IPS DF 6.9 (cell line): ENCODE results near the gene DISC1.

Source experiments
- DNase-seq: peaks from one replicate; pipeline ENCODE4 v3.0.0-alpha.2; 2013; ENCODE audit warnings: low read depth, low spot score
- H3K27ac ChIP-seq: one replicate; pipeline ENCODE4 v1.5.1; 2013; ENCODE audit warnings: low read length, control low read depth
- H3K27me3 ChIP-seq: 2 replicates; pipeline ENCODE4 v1.6.1; 2013; ENCODE audit warnings: mild to moderate bottlenecking, low read length; ENCODE audit not compliant: control insufficient read depth, insufficient read depth
- H3K36me3 ChIP-seq: 2 replicates; pipeline ENCODE4 v1.6.1; 2013; ENCODE audit warnings: low read length; ENCODE audit not compliant: control insufficient read depth, insufficient read depth
- H3K4me1 ChIP-seq: 2 replicates; pipeline ENCODE4 v1.6.1; 2013; ENCODE audit warnings: low read length; ENCODE audit not compliant: control insufficient read depth, insufficient read depth
- H3K4me3 ChIP-seq: 2 replicates; pipeline ENCODE4 v1.5.1; 2013; ENCODE audit warnings: mild to moderate bottlenecking, low read length
- H3K9me3 ChIP-seq: 2 replicates; pipeline ENCODE4 v1.6.1; 2013; ENCODE audit warnings: low read length, inconsistent platforms; ENCODE audit not compliant: control insufficient read depth, insufficient read depth
- WGBS: extraction: QIAGEN DNeasy Blood & Tissue Kit; methylation state at CpG from one replicate; pipeline ENCODE4 v1.1.7; 2013; ENCODE audit warnings: mixed read lengths, missing lambda C conversion rate; ENCODE audit not compliant: insufficient read length, insufficient coverage; 5-methylcytosine and 5-hydroxymethylcytosine counted together

Gene DISC1

DNA sequence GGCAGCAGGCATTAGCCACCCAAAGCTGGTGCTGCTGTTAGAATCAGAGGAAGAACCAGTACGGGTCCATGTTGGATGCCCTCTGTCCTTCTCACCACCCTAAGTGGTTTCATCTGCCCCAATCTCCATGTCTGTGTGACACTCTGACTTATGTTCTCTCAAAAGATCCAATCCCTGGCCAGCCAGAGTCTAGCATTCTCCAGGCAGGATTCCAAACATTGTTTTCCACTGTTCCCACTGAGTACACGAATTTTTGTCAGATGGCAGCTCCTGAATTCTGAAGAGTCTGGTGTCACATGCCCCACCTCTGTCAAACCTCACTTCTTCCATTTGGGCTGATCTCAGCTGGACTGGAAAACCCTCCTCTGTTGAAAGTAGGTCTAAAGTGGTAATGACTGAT is 166.0 kb downstream of the DISC1 start:
- no CpG with 5 or more reads among the region's 2 CpGs for WGBS
- DNase-seq = no peak

GRCh38 chr1:231793893-231794292 is 167.3 kb downstream of the DISC1 start:
- no peaks in the 10 kb centered on the region for H3K36me3 ChIP-seq
- H3K9me3 ChIP-seq = no peaks in the 10 kb centered on the region
- H3K4me1 ChIP-seq = no peaks in the 10 kb centered on the region
- H3K27ac ChIP-seq = no peak overlapping the region
- no CpG with 5 or more reads among the region's 6 CpGs for WGBS
- DNase-seq = no peak
- no peak overlapping the region for H3K4me3 ChIP-seq
- no peaks in the 10 kb centered on the region for H3K27me3 ChIP-seq

More for the DNA sequence above, 166.0 kb downstream of the DISC1 start:
- Histone ChIP-seq H3K4me1 (no peaks in the 10 kb centered on the region), H3K4me3 (no peak overlapping the region), H3K9me3 (no peaks in the 10 kb centered on the region), H3K27me3 (no peaks in the 10 kb centered on the region), H3K27ac (no peak overlapping the region), H3K36me3 (no peaks in the 10 kb centered on the region)

- no peaks in the 10 kb centered on the region for H3K9me3 ChIP-seq
- no CpG with 5 or more reads among the region's 6 CpGs for WGBS
- no peaks in the 10 kb centered on the region for H3K36me3 ChIP-seq
These were observed 169.6 kb downstream of the DISC1 start for GRCh38 chr1:231796141-231796540.

GRCh38 chr1:231799363-231799986 is 172.9 kb downstream of the DISC1 start:
- no peaks in the 10 kb centered on the region for H3K36me3 ChIP-seq

More at GRCh38 chr1:231796141-231796540, 169.6 kb downstream of the DISC1 start:
- no peak overlapping the region for H3K27ac ChIP-seq
- no peaks in the 10 kb centered on the region for H3K4me1 ChIP-seq
- H3K4me3 ChIP-seq = no peak overlapping the region
- no peak for DNase-seq
- no peaks in the 10 kb centered on the region for H3K27me3 ChIP-seq

GRCh38 chr1:231800108-231800507 is 173.5 kb downstream of the DISC1 start:
- H3K27me3 ChIP-seq = no peaks in the 10 kb centered on the region
- no peaks in the 10 kb centered on the region for H3K4me1 ChIP-seq
- no peak for DNase-seq
- H3K27ac ChIP-seq = no peak overlapping the region
- WGBS = no CpG with 5 or more reads among the region's 5 CpGs
- no peaks in the 10 kb centered on the region for H3K9me3 ChIP-seq
- no peaks in the 10 kb centered on the region for H3K36me3 ChIP-seq
- no peak overlapping the region for H3K4me3 ChIP-seq

More at GRCh38 chr1:231799363-231799986, 172.9 kb downstream of the DISC1 start:
- Histone ChIP-seq H3K27me3 (no peaks in the 10 kb centered on the region), H3K9me3 (no peaks in the 10 kb centered on the region), H3K4me1 (no peaks in the 10 kb centered on the region), H3K27ac (no peak overlapping the region), H3K4me3 (no peak overlapping the region)
- DNase-seq = no peak
- WGBS = no CpG with 5 or more reads among the region's 6 CpGs

DNA sequence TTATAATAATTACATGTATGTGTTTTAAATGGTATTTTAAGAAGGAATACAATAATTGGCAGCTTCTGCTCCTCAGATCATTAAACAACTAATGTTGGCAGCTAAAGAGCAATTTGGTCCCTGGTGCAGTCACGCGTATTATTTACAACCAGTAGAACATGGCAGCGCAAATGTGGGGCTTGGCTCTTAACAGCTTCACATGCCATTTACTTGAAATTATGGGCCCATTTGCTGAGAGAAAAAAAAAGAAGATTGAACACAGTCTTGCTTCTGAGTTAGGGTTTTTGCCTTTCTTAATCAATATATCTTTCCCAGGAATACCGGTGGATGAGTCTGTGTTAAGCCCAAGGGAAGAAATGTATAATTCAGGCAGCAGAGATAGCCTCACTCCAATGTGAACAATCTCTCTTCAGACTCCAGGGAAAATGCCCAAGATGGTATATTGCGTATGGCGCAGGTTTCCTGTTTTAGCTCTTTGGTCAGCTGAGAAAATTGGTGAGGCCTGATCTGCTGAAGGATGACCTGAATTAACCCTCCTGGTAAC is 174.5 kb downstream of the DISC1 start:
- DNase-seq = no peak
- H3K27me3 ChIP-seq = no peaks in the 10 kb centered on the region
- H3K4me1 ChIP-seq = no peaks in the 10 kb centered on the region
- no CpG with 5 or more reads among the region's 6 CpGs for WGBS
- no peak overlapping the region for H3K4me3 ChIP-seq
- H3K27ac ChIP-seq = no peak overlapping the region
- H3K36me3 ChIP-seq = no peaks in the 10 kb centered on the region
- no peaks in the 10 kb centered on the region for H3K9me3 ChIP-seq

DNA sequence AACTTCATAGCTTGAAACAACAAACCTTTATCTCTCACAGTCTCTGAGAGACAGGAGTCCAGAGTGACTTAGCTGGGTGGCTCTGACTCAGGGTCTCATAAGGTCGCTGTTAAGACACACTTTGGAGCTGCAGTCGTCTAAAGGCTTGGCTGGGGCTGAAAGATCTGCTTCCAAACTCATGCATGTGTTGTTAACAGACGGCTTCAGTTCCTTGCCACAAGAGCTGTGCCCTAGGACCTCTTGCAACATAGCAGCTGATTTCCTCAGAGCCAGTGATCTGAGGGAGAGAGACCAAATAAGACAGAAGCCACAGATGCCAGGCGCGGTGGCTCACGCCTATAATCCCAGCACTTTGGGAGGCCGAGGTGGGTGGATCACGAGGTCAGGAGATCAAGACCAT is 176.8 kb downstream of the DISC1 start:
- no CpG with 5 or more reads among the region's 8 CpGs for WGBS
- Histone ChIP-seq H3K27me3 (no peaks in the 10 kb centered on the region), H3K9me3 (no peaks in the 10 kb centered on the region), H3K4me3 (no peak overlapping the region), H3K36me3 (no peaks in the 10 kb centered on the region), H3K27ac (no peak overlapping the region), H3K4me1 (0 out of 2 replicates have a peak, but pooled peaks cover 1% of the 10 kb centered on the region)
- DNase-seq = no peak

DNA sequence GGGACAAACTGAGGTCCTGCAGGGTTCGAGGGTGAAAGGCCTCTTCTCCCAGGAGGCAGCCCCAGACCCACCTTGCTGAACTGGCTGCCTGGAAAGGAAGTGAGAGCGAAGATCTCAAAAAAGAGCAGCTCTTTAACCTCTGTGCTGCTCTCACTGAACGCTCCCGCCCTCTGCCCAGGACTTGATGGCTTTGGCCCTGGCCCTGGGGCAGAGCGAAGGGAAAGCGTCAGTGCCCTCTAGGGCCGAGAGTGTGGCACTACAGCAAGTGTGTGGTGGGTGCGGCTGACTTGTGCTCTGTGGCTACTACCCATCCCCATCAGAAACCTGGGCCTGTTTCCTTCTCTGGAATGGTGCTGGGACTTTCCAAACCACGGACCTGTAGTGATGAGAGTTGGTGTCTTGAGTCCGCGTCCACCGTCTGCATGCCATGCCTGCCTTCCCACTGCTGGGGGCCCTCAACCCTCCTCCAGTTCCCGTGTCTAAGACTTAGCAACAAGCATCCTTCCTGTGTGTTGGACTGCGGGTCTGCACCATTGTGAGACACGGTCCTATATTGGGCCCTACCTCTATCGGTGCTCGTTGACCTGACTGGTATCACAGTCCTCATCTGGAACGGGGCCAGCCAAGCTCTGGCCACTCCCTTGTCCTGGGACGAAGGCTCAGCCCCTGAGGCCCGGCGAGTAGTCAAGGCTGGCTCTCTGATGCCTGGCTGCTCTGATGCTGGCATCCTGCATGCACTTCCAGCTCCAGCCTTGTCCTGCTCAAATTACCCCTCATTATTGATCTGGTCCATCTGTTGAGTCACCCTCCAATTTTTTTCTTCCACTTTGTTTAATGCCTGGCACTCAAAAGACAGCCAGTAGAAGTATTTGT is 180.3 kb downstream of the DISC1 start:
- Histone ChIP-seq H3K27me3 (no peaks in the 10 kb centered on the region), H3K4me1 (0 out of 2 replicates have a peak, but pooled peaks cover 1% of the 10 kb centered on the region), H3K36me3 (no peaks in the 10 kb centered on the region), H3K9me3 (no peaks in the 10 kb centered on the region), H3K4me3 (no peak overlapping the region), H3K27ac (no peak overlapping the region)
- peak; percentile 66 for DNase-seq
- WGBS = no CpG with 5 or more reads among the region's 21 CpGs

- no CpG with 5 or more reads among the region's 2 CpGs for WGBS
- DNase-seq = no peak
- Histone ChIP-seq H3K9me3 (no peaks in the 10 kb centered on the region), H3K4me1 (0 out of 2 replicates have a peak, but pooled peaks cover 1% of the 10 kb centered on the region), H3K27me3 (no peaks in the 10 kb centered on the region), H3K36me3 (no peaks in the 10 kb centered on the region), H3K27ac (no peak overlapping the region), H3K4me3 (no peak overlapping the region)
These were observed 181.0 kb downstream of the DISC1 start for GRCh38 chr1:231807541-231807940.

DNA sequence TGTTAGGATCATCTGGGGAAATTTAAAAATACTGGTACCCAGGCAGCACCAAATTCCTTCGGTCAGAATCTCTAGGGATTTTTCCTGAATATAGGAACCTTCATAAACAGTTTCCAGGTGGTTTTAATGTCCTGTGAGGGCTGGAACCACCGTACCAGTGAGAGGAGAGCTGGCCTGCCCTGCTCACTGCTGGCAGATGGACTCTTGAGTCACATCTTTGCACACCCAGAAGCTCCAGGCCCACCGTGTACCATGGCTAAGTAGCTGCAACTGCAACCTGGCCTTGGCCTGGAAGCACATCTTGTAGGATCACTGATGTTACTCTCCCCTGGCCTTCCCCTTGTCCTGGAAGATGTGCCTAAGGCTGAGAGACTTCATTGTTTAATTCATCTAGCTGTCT is 181.5 kb downstream of the DISC1 start:
- DNase-seq = no peak
- 0 out of 2 replicates have a peak, but pooled peaks cover 1% of the 10 kb centered on the region for H3K4me1 ChIP-seq
- H3K36me3 ChIP-seq = no peaks in the 10 kb centered on the region
- no peaks in the 10 kb centered on the region for H3K9me3 ChIP-seq
- H3K27ac ChIP-seq = no peak overlapping the region
- no CpG with 5 or more reads among the region's 3 CpGs for WGBS
- no peak overlapping the region for H3K4me3 ChIP-seq
- no peaks in the 10 kb centered on the region for H3K27me3 ChIP-seq
